ENCODE results near the gene PXYLP1.

DNA sequence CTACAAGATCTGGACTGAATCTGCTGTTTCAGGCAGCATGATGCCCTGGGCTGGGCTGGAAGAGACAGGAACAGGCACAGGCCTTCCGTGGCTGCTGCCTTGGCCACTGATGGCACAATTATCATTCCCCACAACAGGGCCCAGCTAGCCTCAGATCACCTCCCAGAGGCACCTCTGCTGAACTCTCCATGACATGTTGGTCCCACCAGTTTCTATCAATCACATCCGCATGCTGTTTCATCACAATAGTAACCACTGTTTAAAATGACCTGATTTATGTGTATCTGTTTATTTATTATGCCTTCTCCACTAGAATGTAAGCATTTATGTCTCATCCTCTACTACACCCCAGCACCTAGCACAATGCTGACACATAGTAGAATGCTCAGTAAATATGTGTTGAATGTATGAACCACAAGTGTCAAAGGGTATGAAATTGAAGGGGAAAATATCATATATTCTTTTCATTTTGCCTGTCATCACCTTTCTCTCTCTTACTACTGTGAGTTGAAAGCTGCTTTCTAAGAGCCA, 104.0 kb downstream of the PXYLP1 start:
- TF ChIP-seq, protein P1, sequence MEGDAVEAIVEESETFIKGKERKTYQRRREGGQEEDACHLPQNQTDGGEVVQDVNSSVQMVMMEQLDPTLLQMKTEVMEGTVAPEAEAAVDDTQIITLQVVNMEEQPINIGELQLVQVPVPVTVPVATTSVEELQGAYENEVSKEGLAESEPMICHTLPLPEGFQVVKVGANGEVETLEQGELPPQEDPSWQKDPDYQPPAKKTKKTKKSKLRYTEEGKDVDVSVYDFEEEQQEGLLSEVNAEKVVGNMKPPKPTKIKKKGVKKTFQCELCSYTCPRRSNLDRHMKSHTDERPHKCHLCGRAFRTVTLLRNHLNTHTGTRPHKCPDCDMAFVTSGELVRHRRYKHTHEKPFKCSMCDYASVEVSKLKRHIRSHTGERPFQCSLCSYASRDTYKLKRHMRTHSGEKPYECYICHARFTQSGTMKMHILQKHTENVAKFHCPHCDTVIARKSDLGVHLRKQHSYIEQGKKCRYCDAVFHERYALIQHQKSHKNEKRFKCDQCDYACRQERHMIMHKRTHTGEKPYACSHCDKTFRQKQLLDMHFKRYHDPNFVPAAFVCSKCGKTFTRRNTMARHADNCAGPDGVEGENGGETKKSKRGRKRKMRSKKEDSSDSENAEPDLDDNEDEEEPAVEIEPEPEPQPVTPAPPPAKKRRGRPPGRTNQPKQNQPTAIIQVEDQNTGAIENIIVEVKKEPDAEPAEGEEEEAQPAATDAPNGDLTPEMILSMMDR (IDR thresholded peaks at IDR 0.05) = no peak
- no peak for TF ChIP-seq EZH2 (IDR thresholded peaks at IDR 0.05; ENCODE audit: borderline replicate concordance, insufficient read depth, low read depth, low read length, poor library complexity, severe bottlenecking)

All from B cell (primary cell).